ENCODE measurements around the gene BRME1.

Gene BRME1

GRCh38 chr19:13872695-13873389 is 33.1 kb downstream of the BRME1 start:
- H4K20me1 ChIP-seq (ENCODE audit: low read depth, low read length): no peaks in the 10 kb centered on the region
- peak overlapping the region; percentile 30 for H3K9ac ChIP-seq (ENCODE audit: low read length)
- TF ChIP-seq EZH2phosphoT487 (conservative IDR thresholded peaks at IDR 0.05; ENCODE audit: low read length): no peak
- TF ChIP-seq CTCF (IDR thresholded peaks at IDR 0.05; ENCODE audit: insufficient read depth, low read length, poor library complexity, severe bottlenecking): peak; percentile 39
- no peaks in the 10 kb centered on the region for H3K36me3 ChIP-seq (ENCODE audit: low read length)
- H3K4me2 ChIP-seq (ENCODE audit: low read depth, low read length, poor library complexity, severe bottlenecking): peak overlapping the region; percentile 63
- H3K27ac ChIP-seq (ENCODE audit: low read depth, low read length): no peak overlapping the region
- no peaks in the 10 kb centered on the region for H3K9me2 ChIP-seq (replicated peaks; ENCODE audit: insufficient read depth, low read length)
- H3K79me2 ChIP-seq (ENCODE audit: insufficient read depth, low read length): no peaks in the 10 kb centered on the region
- no peaks in the 10 kb centered on the region for H3F3A ChIP-seq (ENCODE audit: insufficient read depth)
- no peaks in the 10 kb centered on the region for H3K9me3 ChIP-seq (ENCODE audit: insufficient read depth, low read length)
- H3K27me3 ChIP-seq (ENCODE audit: low read length): no peaks in the 10 kb centered on the region
- H3K4me3 ChIP-seq (ENCODE audit: insufficient read depth, low read length, poor library complexity, severe bottlenecking): peak overlapping the region; percentile 34
- peak overlapping the region; percentile 69 for H2AFZ ChIP-seq (ENCODE audit: low read depth, low read length, severe bottlenecking)

- no peaks in the 10 kb centered on the region for H3K9me3 ChIP-seq (ENCODE audit: insufficient read depth, low read length)
- TF ChIP-seq EZH2phosphoT487 (conservative IDR thresholded peaks at IDR 0.05; ENCODE audit: low read length) (no peak), CTCF (IDR thresholded peaks at IDR 0.05; ENCODE audit: insufficient read depth, low read length, poor library complexity, severe bottlenecking) (no peak)
- no peaks in the 10 kb centered on the region for H4K20me1 ChIP-seq (ENCODE audit: low read depth, low read length)
- no peaks in the 10 kb centered on the region for H3K27me3 ChIP-seq (ENCODE audit: low read length)
- H2AFZ ChIP-seq (ENCODE audit: low read depth, low read length, severe bottlenecking): peak overlapping the region; percentile 69
- H3K4me3 ChIP-seq (ENCODE audit: insufficient read depth, low read length, poor library complexity, severe bottlenecking): peak overlapping the region; percentile 34
- H3K27ac ChIP-seq (ENCODE audit: low read depth, low read length): no peak overlapping the region
- no peaks in the 10 kb centered on the region for H3K9me2 ChIP-seq (replicated peaks; ENCODE audit: insufficient read depth, low read length)
- H3K9ac ChIP-seq (ENCODE audit: low read length): peak overlapping the region; percentile 30
- H3K79me2 ChIP-seq (ENCODE audit: insufficient read depth, low read length): no peaks in the 10 kb centered on the region
- no peaks in the 10 kb centered on the region for H3F3A ChIP-seq (ENCODE audit: insufficient read depth)
- H3K4me2 ChIP-seq (ENCODE audit: low read depth, low read length, poor library complexity, severe bottlenecking): peak overlapping the region; percentile 63
- no peaks in the 10 kb centered on the region for H3K36me3 ChIP-seq (ENCODE audit: low read length)
These were observed 33.6 kb downstream of the BRME1 start for GRCh38 chr19:13872339-13872694.

- H3K4me2 ChIP-seq (ENCODE audit: low read depth, low read length, poor library complexity, severe bottlenecking): no peak overlapping the region
- H3K9ac ChIP-seq (ENCODE audit: low read length): no peak overlapping the region
- H3F3A ChIP-seq (ENCODE audit: insufficient read depth): no peaks in the 10 kb centered on the region
- no peaks in the 10 kb centered on the region for H3K36me3 ChIP-seq (ENCODE audit: low read length)
- H3K9me2 ChIP-seq (replicated peaks; ENCODE audit: insufficient read depth, low read length): no peaks in the 10 kb centered on the region
- no peak overlapping the region for H3K27ac ChIP-seq (ENCODE audit: low read depth, low read length)
- H3K4me3 ChIP-seq (ENCODE audit: insufficient read depth, low read length, poor library complexity, severe bottlenecking): no peak overlapping the region
- no peak overlapping the region for H2AFZ ChIP-seq (ENCODE audit: low read depth, low read length, severe bottlenecking)
- H3K27me3 ChIP-seq (ENCODE audit: low read length): no peaks in the 10 kb centered on the region
- no peaks in the 10 kb centered on the region for H3K79me2 ChIP-seq (ENCODE audit: insufficient read depth, low read length)
- H3K9me3 ChIP-seq (ENCODE audit: insufficient read depth, low read length): no peaks in the 10 kb centered on the region
- TF ChIP-seq CTCF (IDR thresholded peaks at IDR 0.05; ENCODE audit: insufficient read depth, low read length, poor library complexity, severe bottlenecking) (no peak), EZH2phosphoT487 (conservative IDR thresholded peaks at IDR 0.05; ENCODE audit: low read length) (no peak)
- no peaks in the 10 kb centered on the region for H4K20me1 ChIP-seq (ENCODE audit: low read depth, low read length)
These were observed 35.0 kb downstream of the BRME1 start for GRCh38 chr19:13870873-13871272.
